OCI-LY7 (cell line): ENCODE results near the gene ENG.
A peak's percentile ranks its signal among the peaks of the same experiment; 100 is the strongest.

ENCODE experiments used
- CTCF ChIP-seq: fragments of 200-600 bp; sonication (generic); conservative IDR thresholded peaks from 2 replicates; pipeline ENCODE4 v1.5.1; 2014; ENCODE audit warnings: mild to moderate bottlenecking, antibody characterized with exemption, low read length, moderate library complexity, mixed read lengths
- EZH2phosphoT487 ChIP-seq: fragments of 200-600 bp; sonication (generic); IDR thresholded peaks from 2 replicates; pipeline ENCODE4 v1.6.1; 2018; ENCODE audit warnings: low read depth, borderline replicate concordance, mild to moderate bottlenecking, mixed run types, antibody characterized with exemption, low read length, moderate library complexity, mixed read lengths

- 0 out of 2 replicates have a peak, but pooled peaks have one; percentile 18 for TF ChIP-seq CTCF
- no peak for TF ChIP-seq EZH2phosphoT487
Observed at GRCh38 chr9:127769929-127770582, 84.4 kb downstream of the ENG start.
